Activated naive CD8-positive, alpha-beta T cell (primary cell): ENCODE data around the gene MVK.
"Not testable (repeated sequence)": the region's sequence is repeated elsewhere in the genome, so short reads cannot be mapped to it uniquely, and the experiment has no call there.

Source experiments
- H3K27ac Mint-ChIP-seq: one replicate; pipeline ENCODE4 v1.8.0; 2021; ENCODE audit warnings: mixed read lengths
- H3K27me3 Mint-ChIP-seq: one replicate; pipeline ENCODE4 v1.8.0; 2021; ENCODE audit warnings: mixed read lengths
- H3K36me3 Mint-ChIP-seq: one replicate; pipeline ENCODE4 v1.8.0; 2021; ENCODE audit warnings: mixed read lengths
- H3K4me1 Mint-ChIP-seq: one replicate; pipeline ENCODE4 v1.8.0; 2021; ENCODE audit warnings: low read depth, mixed read lengths
- H3K4me3 Mint-ChIP-seq: one replicate; pipeline ENCODE4 v1.8.0; 2021; ENCODE audit warnings: mild to moderate bottlenecking, mixed read lengths
- H3K9me3 Mint-ChIP-seq: one replicate; pipeline ENCODE4 v1.8.0; 2021; ENCODE audit warnings: low read depth, mixed read lengths

Gene MVK

GRCh38 chr12:109599087-109599486 is 25.5 kb downstream of the MVK start:
- Mint-ChIP-seq H3K4me1 (peaks cover 23% of the 10 kb centered on the region), H3K4me3 (no peak overlapping the region), H3K9me3 (no peaks in the 10 kb centered on the region), H3K27me3 (no peaks in the 10 kb centered on the region), H3K36me3 (no peaks in the 10 kb centered on the region), H3K27ac (no peak overlapping the region)

DNA sequence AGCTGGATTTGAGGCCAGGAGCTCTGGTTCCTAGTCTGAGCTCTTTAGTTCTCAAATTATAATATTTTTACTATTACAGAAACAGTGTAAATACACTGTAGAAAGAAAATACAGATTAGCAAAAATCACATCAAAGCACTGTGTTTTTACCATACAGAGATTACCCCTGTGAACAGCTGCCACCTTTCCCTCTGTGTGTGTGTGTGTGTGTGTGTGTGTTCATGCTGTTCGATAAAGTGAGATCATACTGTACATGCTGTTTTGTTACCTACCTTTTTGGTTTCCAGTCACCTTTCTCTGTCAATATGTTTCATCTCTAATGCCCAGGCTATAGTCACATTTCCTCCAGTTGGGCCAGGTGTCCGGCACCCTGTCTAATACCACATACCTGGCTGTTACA is 26.9 kb downstream of the MVK start:
- H3K4me3 Mint-ChIP-seq: no peak overlapping the region
- H3K27ac Mint-ChIP-seq: no peak overlapping the region
- H3K9me3 Mint-ChIP-seq: no peaks in the 10 kb centered on the region
- H3K27me3 Mint-ChIP-seq: no peaks in the 10 kb centered on the region
- peaks cover 10% of the 10 kb centered on the region for H3K4me1 Mint-ChIP-seq
- no peaks in the 10 kb centered on the region for H3K36me3 Mint-ChIP-seq

DNA sequence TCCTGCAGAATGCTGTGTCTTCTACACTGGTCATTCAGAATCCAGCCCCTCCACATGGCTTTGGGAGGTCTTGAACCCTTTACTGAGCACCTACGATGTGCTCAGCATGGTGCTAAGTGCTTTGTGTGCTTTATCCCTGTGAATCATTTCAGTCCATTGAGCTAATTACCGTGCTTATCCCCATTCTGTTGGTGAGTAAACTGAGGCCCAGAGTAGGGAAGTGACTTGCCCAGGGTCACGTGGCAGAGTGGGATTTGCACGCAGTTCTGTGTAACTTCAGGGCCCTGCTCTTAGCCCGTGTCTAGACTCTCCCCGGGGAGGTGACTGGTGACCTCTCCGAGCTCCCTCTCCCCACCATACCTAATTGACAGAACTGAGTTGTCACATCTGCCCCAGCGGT is 27.4 kb downstream of the MVK start:
- no peaks in the 10 kb centered on the region for H3K9me3 Mint-ChIP-seq
- peaks cover 6% of the 10 kb centered on the region for H3K4me1 Mint-ChIP-seq
- no peak overlapping the region for H3K27ac Mint-ChIP-seq

GRCh38 chr12:109601557-109601956 is 28.0 kb downstream of the MVK start:
- Mint-ChIP-seq H3K27me3 (no peaks in the 10 kb centered on the region), H3K4me3 (no peak overlapping the region), H3K36me3 (no peaks in the 10 kb centered on the region), H3K9me3 (no peaks in the 10 kb centered on the region), H3K27ac (no peak overlapping the region), H3K4me1 (peaks cover 6% of the 10 kb centered on the region)

More for the DNA sequence above, 27.4 kb downstream of the MVK start:
- no peak overlapping the region for H3K4me3 Mint-ChIP-seq
- H3K27me3 Mint-ChIP-seq: no peaks in the 10 kb centered on the region
- no peaks in the 10 kb centered on the region for H3K36me3 Mint-ChIP-seq

DNA sequence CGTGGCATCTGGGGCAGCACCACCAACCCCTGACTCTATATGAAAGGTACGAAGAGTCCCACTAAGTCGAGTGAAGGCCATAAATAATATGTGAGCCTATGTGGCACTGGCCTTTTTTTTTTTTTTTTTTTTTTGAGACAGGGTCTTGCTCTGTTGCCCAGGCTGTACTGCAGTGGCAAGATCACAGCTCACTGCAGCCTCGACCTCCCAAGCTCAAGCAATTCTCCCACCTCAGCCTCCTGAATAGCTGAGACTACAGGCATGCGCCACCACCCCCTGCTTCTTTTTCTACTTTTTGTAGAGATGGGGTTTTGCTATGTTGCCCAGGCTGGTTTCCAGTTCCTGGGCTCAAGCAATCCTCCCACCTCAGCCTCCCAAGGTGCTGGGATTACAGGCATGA is 28.5 kb downstream of the MVK start:
- H3K4me3 Mint-ChIP-seq, H3K4me1 Mint-ChIP-seq, H3K36me3 Mint-ChIP-seq, H3K27me3 Mint-ChIP-seq, H3K27ac Mint-ChIP-seq, H3K9me3 Mint-ChIP-seq: not testable (repeated sequence)

DNA sequence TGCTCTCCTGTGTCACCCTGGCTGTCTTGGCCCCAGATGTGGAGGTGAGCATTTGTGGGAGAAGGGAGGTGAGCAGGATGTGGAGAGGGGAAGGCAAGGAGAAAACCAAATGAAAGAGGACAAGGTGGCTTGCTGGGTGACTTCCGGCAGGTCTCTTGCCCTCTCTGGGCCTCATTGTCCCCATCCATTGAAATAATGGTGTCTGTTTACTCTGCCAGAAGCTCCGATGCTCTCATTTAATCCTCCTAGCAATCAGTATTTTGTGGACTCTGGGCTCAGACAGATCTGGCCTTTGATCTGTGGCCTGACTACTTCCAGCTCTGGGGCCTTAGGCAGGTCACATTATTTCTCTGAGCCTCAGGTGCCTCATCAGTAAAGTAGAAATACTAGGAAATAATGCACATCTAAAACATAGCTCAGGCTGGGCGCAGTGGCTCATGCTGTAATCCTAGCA is 30.6 kb downstream of the MVK start:
- no peak overlapping the region for H3K4me3 Mint-ChIP-seq
- no peak overlapping the region for H3K27ac Mint-ChIP-seq
- H3K4me1 Mint-ChIP-seq: no peaks in the 10 kb centered on the region
- no peaks in the 10 kb centered on the region for H3K9me3 Mint-ChIP-seq
- peaks cover 6% of the 10 kb centered on the region for H3K27me3 Mint-ChIP-seq
- no peaks in the 10 kb centered on the region for H3K36me3 Mint-ChIP-seq

DNA sequence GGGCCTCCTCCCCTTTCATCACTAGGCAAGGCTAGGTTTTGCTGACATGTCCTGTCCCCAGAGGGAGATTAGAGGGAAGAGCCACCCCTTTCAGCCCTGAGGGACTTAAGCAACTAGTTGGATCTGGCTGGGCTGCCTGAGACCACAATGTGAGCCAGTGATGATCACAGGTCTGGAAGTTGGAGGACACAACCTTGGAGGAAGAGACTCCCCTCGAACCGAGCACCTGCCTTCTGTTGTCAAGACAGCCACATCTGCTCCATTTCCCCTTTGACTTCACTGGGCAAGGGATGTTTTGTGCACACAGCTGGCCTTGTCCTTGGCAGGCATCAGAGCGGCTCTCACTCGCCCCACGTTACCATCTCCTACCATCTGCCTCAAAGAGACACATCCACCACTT is 31.4 kb downstream of the MVK start:
- Mint-ChIP-seq H3K36me3 (no peaks in the 10 kb centered on the region), H3K4me1 (no peaks in the 10 kb centered on the region), H3K4me3 (no peak overlapping the region), H3K9me3 (no peaks in the 10 kb centered on the region), H3K27ac (no peak overlapping the region), H3K27me3 (peaks cover 10% of the 10 kb centered on the region)

GRCh38 chr12:109605599-109606228 is 32.1 kb downstream of the MVK start:
- no peaks in the 10 kb centered on the region for H3K36me3 Mint-ChIP-seq
- no peaks in the 10 kb centered on the region for H3K9me3 Mint-ChIP-seq
- H3K4me1 Mint-ChIP-seq: no peaks in the 10 kb centered on the region
- H3K4me3 Mint-ChIP-seq: no peak overlapping the region
- peaks cover 10% of the 10 kb centered on the region for H3K27me3 Mint-ChIP-seq
- no peak overlapping the region for H3K27ac Mint-ChIP-seq

DNA sequence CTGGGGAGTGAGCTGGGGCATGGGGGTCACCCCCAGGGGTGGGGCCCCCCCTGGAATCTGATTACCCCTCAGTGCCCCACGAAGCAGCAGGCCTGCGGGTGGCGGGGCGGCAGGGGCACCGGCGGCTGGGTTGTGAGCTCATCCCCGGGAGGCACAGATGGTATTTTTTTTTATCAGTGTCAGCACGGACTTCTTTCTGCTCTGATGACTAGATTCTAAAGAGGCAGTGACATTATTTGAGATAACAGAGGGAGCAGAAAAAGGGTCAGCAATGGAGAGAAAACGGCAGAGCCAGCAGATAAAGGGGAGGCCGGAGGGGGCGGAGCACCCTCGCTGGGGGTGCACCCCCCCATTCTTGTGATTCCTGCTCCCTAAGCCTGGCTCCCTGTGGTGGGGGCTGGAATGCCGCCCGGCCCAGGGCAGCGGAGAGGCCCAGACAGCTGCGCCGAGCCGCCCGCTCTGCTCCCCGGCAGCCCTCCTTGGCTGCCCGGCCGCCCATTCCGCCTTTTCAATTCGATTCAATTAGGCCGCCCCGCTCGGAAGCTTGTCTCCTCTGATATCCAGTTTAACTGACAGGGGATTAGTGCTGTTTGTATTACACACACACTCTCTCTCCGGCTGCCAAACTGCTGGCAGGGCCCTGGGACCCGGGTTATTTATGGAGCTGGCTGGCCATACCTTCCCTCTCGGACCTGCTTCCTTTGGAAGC is 32.9 kb downstream of the MVK start:
- Mint-ChIP-seq H3K36me3 (no peaks in the 10 kb centered on the region), H3K27ac (no peak overlapping the region), H3K4me3 (no peak overlapping the region), H3K27me3 (peaks cover 10% of the 10 kb centered on the region), H3K9me3 (no peaks in the 10 kb centered on the region), H3K4me1 (no peaks in the 10 kb centered on the region)

DNA sequence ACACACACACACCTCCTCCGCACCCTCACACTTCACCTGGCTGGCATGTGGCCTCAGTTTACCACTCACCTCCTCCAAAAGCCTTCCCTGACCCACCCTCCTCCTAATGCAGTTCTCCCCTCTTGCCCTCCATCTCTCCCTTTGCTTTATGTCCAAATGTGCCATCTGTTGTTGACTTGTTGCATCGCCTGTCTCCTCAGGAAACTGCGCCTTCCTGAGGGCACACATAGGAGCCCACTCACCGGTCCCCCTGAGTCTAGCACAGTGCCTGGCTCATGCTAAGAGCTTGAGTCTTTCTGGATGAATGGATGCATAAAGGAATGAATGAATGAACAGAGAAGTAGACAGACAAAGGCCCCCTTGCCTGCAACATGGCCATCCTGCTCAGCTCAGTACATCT is 34.0 kb downstream of the MVK start:
- H3K4me1 Mint-ChIP-seq: no peaks in the 10 kb centered on the region
- no peak overlapping the region for H3K4me3 Mint-ChIP-seq
- H3K27me3 Mint-ChIP-seq: peaks cover 12% of the 10 kb centered on the region
- H3K27ac Mint-ChIP-seq: no peak overlapping the region
- no peaks in the 10 kb centered on the region for H3K9me3 Mint-ChIP-seq
- H3K36me3 Mint-ChIP-seq: no peaks in the 10 kb centered on the region

- Mint-ChIP-seq H3K4me1 (no peaks in the 10 kb centered on the region), H3K9me3 (no peaks in the 10 kb centered on the region), H3K36me3 (no peaks in the 10 kb centered on the region), H3K27ac (no peak overlapping the region), H3K27me3 (peaks cover 12% of the 10 kb centered on the region), H3K4me3 (no peak overlapping the region)
These were observed 34.7 kb downstream of the MVK start for GRCh38 chr12:109608270-109608669.

GRCh38 chr12:109608793-109609192 is 35.2 kb downstream of the MVK start:
- no peak overlapping the region for H3K27ac Mint-ChIP-seq
- peaks cover 12% of the 10 kb centered on the region for H3K27me3 Mint-ChIP-seq
- no peaks in the 10 kb centered on the region for H3K9me3 Mint-ChIP-seq
- H3K36me3 Mint-ChIP-seq: no peaks in the 10 kb centered on the region
- no peak overlapping the region for H3K4me3 Mint-ChIP-seq
- no peaks in the 10 kb centered on the region for H3K4me1 Mint-ChIP-seq

- Mint-ChIP-seq H3K36me3 (no peaks in the 10 kb centered on the region), H3K27me3 (peaks cover 12% of the 10 kb centered on the region), H3K4me3 (no peak overlapping the region), H3K9me3 (no peaks in the 10 kb centered on the region), H3K4me1 (no peaks in the 10 kb centered on the region), H3K27ac (no peak overlapping the region)
These were observed 35.7 kb downstream of the MVK start for GRCh38 chr12:109609342-109609741.

DNA sequence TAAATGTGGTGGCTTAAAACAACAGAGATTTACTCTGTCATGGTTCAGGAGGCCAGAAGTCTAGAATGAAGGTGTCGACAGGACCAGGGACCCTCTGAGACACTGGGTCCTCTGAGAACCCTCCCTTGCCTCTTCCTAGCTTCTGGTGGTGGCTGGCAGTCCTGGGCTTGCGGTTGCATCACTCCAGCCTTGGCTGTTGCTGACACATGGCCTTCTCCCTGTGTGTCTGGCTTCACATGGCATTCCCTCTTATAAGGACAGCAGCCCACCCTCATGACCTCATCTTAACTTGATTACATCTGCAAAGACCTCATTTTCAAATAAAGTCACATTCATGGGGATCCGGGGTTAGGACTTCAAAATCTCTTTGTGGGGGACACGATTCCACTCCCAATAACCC is 36.9 kb downstream of the MVK start:
- H3K27me3 Mint-ChIP-seq: peaks cover 12% of the 10 kb centered on the region

DNA sequence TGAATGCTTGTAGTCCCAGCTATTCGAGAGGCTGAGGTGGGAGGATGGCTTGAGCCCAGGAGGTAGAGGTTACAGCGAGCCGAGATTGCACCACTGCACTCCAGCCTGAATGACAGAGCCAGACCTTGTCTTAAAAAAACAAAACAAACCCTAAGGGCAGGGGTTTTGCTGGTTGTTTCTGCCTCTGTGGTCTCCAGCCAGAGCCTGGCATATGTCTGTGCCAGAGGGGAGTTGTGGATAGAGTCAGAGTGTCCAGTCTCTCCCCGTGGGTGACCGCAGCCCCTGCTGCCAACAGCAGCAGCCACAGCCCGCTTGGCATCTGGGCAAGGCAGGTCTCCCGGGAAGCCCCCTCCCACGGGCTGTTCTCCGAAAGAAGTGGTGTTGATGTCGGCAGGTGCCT is 37.6 kb downstream of the MVK start:
- Mint-ChIP-seq H3K9me3 (no peaks in the 10 kb centered on the region), H3K4me3 (no peak overlapping the region), H3K27me3 (peaks cover 13% of the 10 kb centered on the region), H3K36me3 (no peaks in the 10 kb centered on the region), H3K4me1 (no peaks in the 10 kb centered on the region), H3K27ac (no peak overlapping the region)

More for the DNA sequence above, 36.9 kb downstream of the MVK start:
- Mint-ChIP-seq H3K4me3 (no peak overlapping the region), H3K36me3 (no peaks in the 10 kb centered on the region), H3K4me1 (no peaks in the 10 kb centered on the region), H3K27ac (no peak overlapping the region), H3K9me3 (no peaks in the 10 kb centered on the region)

DNA sequence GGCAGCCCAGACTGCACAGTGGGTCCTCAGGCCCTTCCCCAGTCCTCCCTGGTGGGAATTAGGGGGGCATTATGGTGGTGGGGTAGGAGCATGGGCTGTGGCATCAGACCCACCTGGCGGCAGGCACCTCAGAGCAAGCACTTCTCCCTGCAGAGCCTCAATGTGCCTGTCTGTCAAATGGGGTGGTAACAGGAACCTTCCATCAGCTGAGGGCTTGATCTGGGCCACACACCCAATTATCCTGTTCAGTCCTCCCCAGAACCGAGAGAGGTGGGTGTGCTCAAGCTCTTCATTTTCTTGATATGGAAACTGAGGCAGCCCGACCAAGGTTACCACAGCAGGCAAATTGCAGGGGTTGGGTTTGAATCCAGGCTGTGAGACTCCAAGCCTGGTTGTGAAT is 38.4 kb downstream of the MVK start:
- no peaks in the 10 kb centered on the region for H3K4me1 Mint-ChIP-seq
- H3K27ac Mint-ChIP-seq: no peak overlapping the region
- peaks cover 14% of the 10 kb centered on the region for H3K27me3 Mint-ChIP-seq
- no peak overlapping the region for H3K4me3 Mint-ChIP-seq
- H3K9me3 Mint-ChIP-seq: no peaks in the 10 kb centered on the region
- no peaks in the 10 kb centered on the region for H3K36me3 Mint-ChIP-seq
